Thyroid gland (tissue), 4 donors: ENCODE measurements around the gene ST6GALNAC5.

ENCODE experiments used
- CTCF ChIP-seq, 6 experiments: fragments of 200-600 bp in 3 of 6; fragments of 450-650 bp in 3 of 6; sonication (generic) in 3 of 6; IDR thresholded peaks; one replicate each; pipeline ENCODE4 v1.5.1; 2016 to 2019; ENCODE audit warnings: antibody characterized with exemption in 6 of 6, mild to moderate bottlenecking in 2 of 6, inconsistent platforms in 1 of 6, moderate library complexity in 1 of 6
- POLR2A ChIP-seq, 2 donors: fragments of 450-650 bp; IDR thresholded peaks; one replicate each; pipeline ENCODE4 v1.6.1; 2017; ENCODE audit warnings: antibody characterized with exemption in 2 of 2, mild to moderate bottlenecking in 2 of 2, moderate library complexity in 1 of 2

- no peak for TF ChIP-seq CTCF (IDR thresholded peaks at IDR 0.05)
- no peak for TF ChIP-seq POLR2A (IDR thresholded peaks at IDR 0.05)
These were observed 140.4 kb downstream of the ST6GALNAC5 start for GRCh38 chr1:77007675-77008074.
